ENCODE data around the gene UBAC1. TPM values are rescaled to one million over a fixed set of nuclear protein-coding genes. Genes with fewer than 3 reads are reported as not detected.

UBAC1 gene
- total RNA-seq, 1 donor from 2014 or later, result 36.0 TPM

DNA sequence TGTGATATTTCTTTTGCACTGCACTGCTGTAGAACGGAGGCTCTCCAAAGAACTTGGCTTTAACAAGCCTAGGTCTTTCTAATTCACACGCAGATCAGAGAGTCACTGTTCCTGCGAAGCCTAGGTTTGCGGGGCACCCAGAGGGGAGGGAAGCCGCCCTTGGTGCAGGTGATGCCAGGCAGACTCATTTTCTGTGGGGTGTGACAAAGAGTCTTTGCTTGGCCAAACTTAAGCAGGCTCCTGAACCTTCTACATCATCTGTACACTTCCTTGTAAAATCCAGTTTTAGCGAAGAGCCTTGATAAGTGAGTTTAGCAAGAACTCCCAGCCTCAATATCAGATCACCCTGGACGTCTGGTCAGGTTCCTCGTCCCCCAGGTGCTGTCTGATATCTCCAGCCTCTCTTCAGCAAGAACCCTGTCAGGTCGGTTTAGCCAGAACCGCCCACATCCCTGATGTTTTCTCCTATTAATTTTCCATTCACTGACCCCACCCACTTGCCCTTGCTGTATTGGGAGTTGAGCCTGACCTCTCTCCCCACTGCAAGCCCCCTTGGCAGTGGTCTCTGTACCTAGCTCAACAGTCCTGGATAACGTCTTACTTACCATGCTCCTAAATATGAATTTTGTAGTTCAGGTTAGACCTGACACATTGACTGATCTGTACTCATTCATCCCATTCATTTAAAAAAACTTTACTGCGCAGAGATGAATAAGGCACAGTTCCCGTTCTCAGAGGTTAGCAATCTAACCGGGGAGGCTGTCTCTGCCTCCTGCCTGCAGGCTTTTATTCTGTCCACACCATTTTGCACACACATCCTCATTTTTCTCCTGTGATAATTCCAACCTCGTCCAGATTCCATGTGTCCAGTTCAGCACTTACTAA, 880 bp upstream of the UBAC1 start:
- H3K4me3 Mint-ChIP-seq (ENCODE audit: unreplicated experiment), result peak overlapping the region; percentile 63
- TF ChIP-seq, protein P1, sequence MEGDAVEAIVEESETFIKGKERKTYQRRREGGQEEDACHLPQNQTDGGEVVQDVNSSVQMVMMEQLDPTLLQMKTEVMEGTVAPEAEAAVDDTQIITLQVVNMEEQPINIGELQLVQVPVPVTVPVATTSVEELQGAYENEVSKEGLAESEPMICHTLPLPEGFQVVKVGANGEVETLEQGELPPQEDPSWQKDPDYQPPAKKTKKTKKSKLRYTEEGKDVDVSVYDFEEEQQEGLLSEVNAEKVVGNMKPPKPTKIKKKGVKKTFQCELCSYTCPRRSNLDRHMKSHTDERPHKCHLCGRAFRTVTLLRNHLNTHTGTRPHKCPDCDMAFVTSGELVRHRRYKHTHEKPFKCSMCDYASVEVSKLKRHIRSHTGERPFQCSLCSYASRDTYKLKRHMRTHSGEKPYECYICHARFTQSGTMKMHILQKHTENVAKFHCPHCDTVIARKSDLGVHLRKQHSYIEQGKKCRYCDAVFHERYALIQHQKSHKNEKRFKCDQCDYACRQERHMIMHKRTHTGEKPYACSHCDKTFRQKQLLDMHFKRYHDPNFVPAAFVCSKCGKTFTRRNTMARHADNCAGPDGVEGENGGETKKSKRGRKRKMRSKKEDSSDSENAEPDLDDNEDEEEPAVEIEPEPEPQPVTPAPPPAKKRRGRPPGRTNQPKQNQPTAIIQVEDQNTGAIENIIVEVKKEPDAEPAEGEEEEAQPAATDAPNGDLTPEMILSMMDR (IDR thresholded peaks at IDR 0.05), result no peak
- H3K4me1 Mint-ChIP-seq (ENCODE audit: low read depth), result peaks cover 22% of the 10 kb centered on the region
- DNase-seq (ENCODE audit: low spot score), result no peak
- H3K27ac Mint-ChIP-seq (ENCODE audit: unreplicated experiment), result no peak overlapping the region
- H3K9me3 Mint-ChIP-seq (ENCODE audit: low read depth), result no peaks in the 10 kb centered on the region
- H3K36me3 Mint-ChIP-seq (ENCODE audit: low read depth), result no peaks in the 10 kb centered on the region
- no peaks in the 10 kb centered on the region for H3K27me3 Mint-ChIP-seq (ENCODE audit: low read depth)

DNA sequence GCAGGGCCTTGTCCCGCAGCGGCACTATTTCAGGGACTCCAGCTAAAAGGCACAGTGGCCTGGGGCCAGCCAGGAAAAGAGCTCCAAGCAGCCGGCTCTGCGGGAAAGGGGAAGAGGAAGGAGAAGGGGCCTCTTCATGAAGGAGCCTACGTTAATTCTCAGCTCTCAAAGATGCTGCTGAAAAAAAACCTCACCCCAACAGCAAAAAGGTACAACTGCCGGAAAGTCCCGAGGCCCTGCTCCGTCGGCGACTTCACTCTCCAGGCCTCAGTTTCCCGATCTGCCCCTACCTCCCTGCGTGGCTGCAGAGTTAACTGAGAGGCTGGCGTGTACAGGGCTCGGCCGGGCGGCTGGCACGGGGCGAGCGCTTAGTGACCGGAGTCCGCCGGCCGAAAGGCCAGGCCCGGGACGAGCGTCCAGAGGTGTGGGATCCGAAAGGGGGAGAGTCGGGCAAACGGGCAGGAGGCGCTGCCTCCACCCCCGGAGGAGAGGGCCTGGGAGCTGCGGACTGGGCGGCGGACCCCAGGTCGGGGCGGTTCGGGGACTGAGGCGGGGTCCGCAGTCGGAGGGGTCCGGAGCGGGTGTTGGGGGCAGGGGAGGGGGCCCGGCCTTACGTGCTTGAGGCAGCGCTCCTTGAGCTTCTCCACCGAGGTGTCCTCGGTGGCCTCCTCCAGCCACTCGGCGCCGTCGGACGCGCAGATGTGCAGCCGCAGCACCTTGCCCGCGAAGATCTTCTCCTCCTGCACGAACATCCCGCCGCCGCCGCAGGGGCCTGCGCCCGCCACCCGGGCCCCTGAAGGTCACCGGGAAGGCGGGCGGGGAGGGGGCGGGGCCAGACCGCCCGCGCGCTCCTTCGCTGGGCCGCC, 529 bp downstream of the UBAC1 start:
- no peaks in the 10 kb centered on the region for H3K27me3 Mint-ChIP-seq (ENCODE audit: low read depth)
- no peak for DNase-seq (ENCODE audit: low spot score)
- H3K4me3 Mint-ChIP-seq (ENCODE audit: unreplicated experiment), result peak overlapping the region; percentile 90
- no peaks in the 10 kb centered on the region for H3K9me3 Mint-ChIP-seq (ENCODE audit: low read depth)
- H3K36me3 Mint-ChIP-seq (ENCODE audit: low read depth), result no peaks in the 10 kb centered on the region
- peak overlapping the region; percentile 91 for H3K27ac Mint-ChIP-seq (ENCODE audit: unreplicated experiment)
- peaks cover 22% of the 10 kb centered on the region for H3K4me1 Mint-ChIP-seq (ENCODE audit: low read depth)
- TF ChIP-seq, protein P1 (IDR thresholded peaks at IDR 0.05), result no peak

DNA sequence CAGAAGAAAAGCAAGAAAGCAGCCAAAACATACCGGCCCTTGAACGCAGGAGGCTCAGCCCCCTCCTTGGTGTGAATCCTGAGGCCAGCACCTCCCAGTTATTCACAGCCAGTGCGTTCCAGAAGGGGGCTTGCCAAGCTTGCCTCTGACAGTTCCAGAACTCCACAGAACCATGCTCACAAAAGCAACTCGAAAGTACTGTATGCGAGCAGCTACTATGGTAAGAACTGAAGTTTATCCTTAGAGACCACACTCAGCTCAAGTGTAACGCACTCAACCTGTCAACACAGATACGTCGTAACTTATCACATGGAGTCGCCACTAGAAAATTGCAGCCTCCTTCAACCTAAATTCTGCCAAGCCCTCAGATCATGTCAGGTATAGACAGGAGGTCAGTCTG, 1.4 kb downstream of the UBAC1 start:
- Mint-ChIP-seq H3K36me3 (ENCODE audit: low read depth) (no peaks in the 10 kb centered on the region), H3K9me3 (ENCODE audit: low read depth) (no peaks in the 10 kb centered on the region), H3K4me3 (ENCODE audit: unreplicated experiment) (peak overlapping the region; percentile 90), H3K4me1 (ENCODE audit: low read depth) (peaks cover 22% of the 10 kb centered on the region), H3K27me3 (ENCODE audit: low read depth) (no peaks in the 10 kb centered on the region), H3K27ac (ENCODE audit: unreplicated experiment) (peak overlapping the region; percentile 91)
- no peak for DNase-seq (ENCODE audit: low spot score)
- TF ChIP-seq, protein P1 (IDR thresholded peaks at IDR 0.05), result no peak

DNA sequence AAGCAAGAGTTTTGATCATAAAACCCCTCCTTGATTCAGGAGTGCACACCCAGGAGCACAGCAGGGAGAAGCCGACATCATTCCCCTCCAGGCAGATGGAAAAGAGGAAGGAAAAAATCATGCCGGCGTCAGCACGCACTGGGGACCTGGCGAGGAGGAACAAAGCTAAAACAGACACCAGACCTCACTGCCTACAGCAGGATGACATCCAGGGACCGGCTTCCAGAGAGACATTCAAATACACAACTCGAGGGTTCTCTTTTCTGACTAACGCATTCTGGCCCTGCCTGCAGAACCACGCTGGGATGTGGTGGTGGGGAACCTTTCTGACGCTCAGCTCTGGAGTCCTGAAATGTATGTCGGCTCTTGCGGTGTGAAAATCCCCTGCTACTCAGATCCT, 2.7 kb downstream of the UBAC1 start:
- Mint-ChIP-seq H3K9me3 (ENCODE audit: low read depth) (no peaks in the 10 kb centered on the region), H3K4me3 (ENCODE audit: unreplicated experiment) (no peak overlapping the region), H3K27me3 (ENCODE audit: low read depth) (no peaks in the 10 kb centered on the region), H3K36me3 (ENCODE audit: low read depth) (no peaks in the 10 kb centered on the region), H3K4me1 (ENCODE audit: low read depth) (peaks cover 22% of the 10 kb centered on the region), H3K27ac (ENCODE audit: unreplicated experiment) (no peak overlapping the region)
- no peak for DNase-seq (ENCODE audit: low spot score)
- TF ChIP-seq, protein P1 (IDR thresholded peaks at IDR 0.05), result no peak

DNA sequence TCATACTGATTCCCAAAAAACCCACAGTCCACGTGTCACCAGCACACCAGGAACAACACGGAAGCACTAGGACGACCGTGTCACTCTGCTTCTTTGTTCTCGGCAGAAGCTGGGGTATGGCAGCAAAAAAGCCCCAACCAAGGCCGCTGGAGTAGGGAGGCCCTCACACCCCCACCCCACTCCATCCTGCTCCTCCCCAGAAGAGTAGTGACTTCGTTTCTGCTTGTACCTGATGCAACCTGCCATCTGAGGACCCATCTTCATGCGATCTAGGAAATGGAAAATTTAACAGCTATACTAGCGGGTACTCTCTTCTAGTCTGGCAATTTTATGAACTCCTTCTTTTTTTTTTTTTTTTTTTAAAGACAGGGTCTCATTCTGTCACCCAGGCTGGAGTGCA, 3.7 kb downstream of the UBAC1 start:
- Mint-ChIP-seq H3K4me1 (ENCODE audit: low read depth) (peaks cover 22% of the 10 kb centered on the region), H3K36me3 (ENCODE audit: low read depth) (peaks cover 3% of the 10 kb centered on the region), H3K9me3 (ENCODE audit: low read depth) (no peaks in the 10 kb centered on the region), H3K27ac (ENCODE audit: unreplicated experiment) (no peak overlapping the region), H3K4me3 (ENCODE audit: unreplicated experiment) (no peak overlapping the region), H3K27me3 (ENCODE audit: low read depth) (no peaks in the 10 kb centered on the region)
- TF ChIP-seq, protein P1 (IDR thresholded peaks at IDR 0.05), result no peak
- DNase-seq (ENCODE audit: low spot score), result no peak

Measured in chondrocyte (in vitro differentiated cells).